Tibial nerve (tissue), 4 donors: Measurements from ENCODE around the gene CUX1. TPM values are rescaled to one million over a fixed set of nuclear protein-coding genes. Genes with fewer than 3 reads are reported as not detected.
A peak's percentile ranks its signal among the peaks of the same experiment; 100 is the strongest.

Experiments
- DNase-seq, 2 donors: peaks; one replicate each; pipeline ENCODE4 v3.0.0-alpha.2; 2019; ENCODE audit warnings: low spot score in 2 of 2
- H3K27ac ChIP-seq, 4 donors: fragments of 200-600 bp; sonication (generic) in 3 of 4; one replicate each; pipeline ENCODE4 v1.5.1; 2017 to 2019; ENCODE audit warnings: mild to moderate bottlenecking in 1 of 4
- H3K27me3 ChIP-seq, 2 donors: fragments of 200-600 bp; sonication (generic) in 1 of 2; one replicate each; pipeline versions ENCODE4 v1.5.1 to v1.6.0; 2017 to 2019
- H3K36me3 ChIP-seq, 3 donors: fragments of 200-600 bp; sonication (generic); one replicate each; pipeline ENCODE4 v1.5.1; 2018 to 2019
- H3K4me1 ChIP-seq, 4 donors: fragments of 200-600 bp; sonication (generic) in 3 of 4; one replicate each; pipeline ENCODE4 v1.5.1; 2017 to 2019
- H3K4me3 ChIP-seq, 4 donors: fragments of 200-600 bp; sonication (generic) in 3 of 4; one replicate each; pipeline ENCODE4 v1.5.1; 2017 to 2019; ENCODE audit warnings: mild to moderate bottlenecking in 1 of 4, moderate library complexity in 1 of 4
- H3K9me3 ChIP-seq, 4 donors: fragments of 200-600 bp; sonication (generic) in 3 of 4; one replicate each; pipeline ENCODE4 v1.5.1; 2017 to 2019
- EP300 ChIP-seq, 2 donors: sonication (generic); formaldehyde crosslinking; IDR thresholded peaks; one replicate each; pipeline ENCODE4 v1.6.1; 2017; ENCODE audit warnings: antibody characterized with exemption in 2 of 2, mild to moderate bottlenecking in 1 of 2
- POLR2A ChIP-seq, 2 donors: fragments of 450-650 bp; IDR thresholded peaks; one replicate each; pipeline ENCODE4 v1.6.1; 2017; ENCODE audit warnings: antibody characterized with exemption in 2 of 2, mild to moderate bottlenecking in 2 of 2, moderate library complexity in 2 of 2
- WGBS, 2 donors: methylation state at CpG; one replicate each; pipeline ENCODE4 v1.1.5; 2018; 5-methylcytosine and 5-hydroxymethylcytosine counted together
- total RNA-seq, 4 donors: library from RNA; depleted of rRNA; stranded (reverse); fragments of >200 nt; gene quantifications; one replicate each; pipeline ENCODE4 v1.1.0, GENCODE V29; 2016
- TF ChIP-seq, protein P1 (sequence below), 5 experiments: fragments of 200-600 bp in 3 of 5; fragments of 450-650 bp in 2 of 5; sonication (generic) in 3 of 5; IDR thresholded peaks; one replicate each; pipeline ENCODE4 v1.5.1; 2016 to 2019; ENCODE audit warnings: antibody characterized with exemption in 5 of 5, mild to moderate bottlenecking in 3 of 5, moderate library complexity in 2 of 5

Gene CUX1
- total RNA-seq, 4 donors from 2014 or later: 74.5 to 104 (median 84.3) TPM

DNA sequence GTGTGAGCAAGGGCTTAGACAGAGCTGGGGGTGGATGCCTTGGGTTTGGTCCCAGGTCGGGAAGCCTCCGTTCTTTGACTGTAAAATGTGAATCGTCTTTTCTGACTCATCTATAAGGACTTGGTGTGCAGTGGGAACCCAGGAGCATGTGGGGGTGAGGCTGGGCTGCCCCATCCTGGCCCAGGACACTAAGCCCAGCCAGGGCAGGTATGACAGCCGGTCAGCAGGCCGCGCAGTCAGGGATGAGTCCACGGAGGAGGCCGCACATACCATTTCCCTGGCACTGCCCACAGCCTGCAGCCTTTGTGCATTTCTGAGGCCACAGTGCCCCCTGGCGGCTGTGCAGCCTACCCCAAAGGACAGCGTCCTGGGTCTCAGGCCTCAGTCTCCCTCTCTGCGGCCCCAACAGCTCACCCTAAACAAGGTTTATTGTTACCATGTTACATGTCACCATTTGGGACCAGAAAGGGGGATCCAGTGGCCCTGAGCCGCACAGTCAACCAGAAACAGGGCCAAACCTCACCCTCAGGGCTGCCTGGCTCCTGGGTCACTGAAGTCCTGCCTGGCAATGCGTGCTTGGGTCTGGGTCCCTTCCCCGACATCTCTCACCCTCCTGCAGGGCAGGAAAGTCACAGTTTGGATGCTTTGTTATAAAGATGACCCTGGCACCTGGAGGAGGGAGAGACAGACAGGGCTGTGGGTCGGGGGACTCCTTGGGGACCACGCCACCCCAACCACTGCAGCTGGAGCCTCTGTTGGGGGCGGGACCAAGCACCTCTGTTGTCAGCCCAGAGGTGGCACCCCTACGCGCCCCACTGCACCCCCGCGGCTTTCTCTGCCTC is 454.9 kb downstream of the CUX1 start:
- no peaks in the 10 kb centered on the region for H3K9me3 ChIP-seq
- 43 to 48% methylated on average over 20 to 21 of the region's 21 CpGs for WGBS, 2 donors
- TF ChIP-seq, protein P1, sequence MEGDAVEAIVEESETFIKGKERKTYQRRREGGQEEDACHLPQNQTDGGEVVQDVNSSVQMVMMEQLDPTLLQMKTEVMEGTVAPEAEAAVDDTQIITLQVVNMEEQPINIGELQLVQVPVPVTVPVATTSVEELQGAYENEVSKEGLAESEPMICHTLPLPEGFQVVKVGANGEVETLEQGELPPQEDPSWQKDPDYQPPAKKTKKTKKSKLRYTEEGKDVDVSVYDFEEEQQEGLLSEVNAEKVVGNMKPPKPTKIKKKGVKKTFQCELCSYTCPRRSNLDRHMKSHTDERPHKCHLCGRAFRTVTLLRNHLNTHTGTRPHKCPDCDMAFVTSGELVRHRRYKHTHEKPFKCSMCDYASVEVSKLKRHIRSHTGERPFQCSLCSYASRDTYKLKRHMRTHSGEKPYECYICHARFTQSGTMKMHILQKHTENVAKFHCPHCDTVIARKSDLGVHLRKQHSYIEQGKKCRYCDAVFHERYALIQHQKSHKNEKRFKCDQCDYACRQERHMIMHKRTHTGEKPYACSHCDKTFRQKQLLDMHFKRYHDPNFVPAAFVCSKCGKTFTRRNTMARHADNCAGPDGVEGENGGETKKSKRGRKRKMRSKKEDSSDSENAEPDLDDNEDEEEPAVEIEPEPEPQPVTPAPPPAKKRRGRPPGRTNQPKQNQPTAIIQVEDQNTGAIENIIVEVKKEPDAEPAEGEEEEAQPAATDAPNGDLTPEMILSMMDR (IDR thresholded peaks at IDR 0.05): peak; percentile 78 to 95 (median 89)
- TF ChIP-seq POLR2A (IDR thresholded peaks at IDR 0.05) (no peak), EP300 (IDR thresholded peaks at IDR 0.05) (no peak)
- peaks cover 0 to 21% (median 0%) of the 10 kb centered on the region in 3 donors for H3K36me3 ChIP-seq
- H3K27me3 ChIP-seq: no peaks in the 10 kb centered on the region
- peaks cover 0 to 7% (median 2%) of the 10 kb centered on the region in 4 donors for H3K4me1 ChIP-seq
- no peak overlapping the region for H3K4me3 ChIP-seq
- peak; percentile 67 to 84 for DNase-seq
- no peak overlapping the region for H3K27ac ChIP-seq

DNA sequence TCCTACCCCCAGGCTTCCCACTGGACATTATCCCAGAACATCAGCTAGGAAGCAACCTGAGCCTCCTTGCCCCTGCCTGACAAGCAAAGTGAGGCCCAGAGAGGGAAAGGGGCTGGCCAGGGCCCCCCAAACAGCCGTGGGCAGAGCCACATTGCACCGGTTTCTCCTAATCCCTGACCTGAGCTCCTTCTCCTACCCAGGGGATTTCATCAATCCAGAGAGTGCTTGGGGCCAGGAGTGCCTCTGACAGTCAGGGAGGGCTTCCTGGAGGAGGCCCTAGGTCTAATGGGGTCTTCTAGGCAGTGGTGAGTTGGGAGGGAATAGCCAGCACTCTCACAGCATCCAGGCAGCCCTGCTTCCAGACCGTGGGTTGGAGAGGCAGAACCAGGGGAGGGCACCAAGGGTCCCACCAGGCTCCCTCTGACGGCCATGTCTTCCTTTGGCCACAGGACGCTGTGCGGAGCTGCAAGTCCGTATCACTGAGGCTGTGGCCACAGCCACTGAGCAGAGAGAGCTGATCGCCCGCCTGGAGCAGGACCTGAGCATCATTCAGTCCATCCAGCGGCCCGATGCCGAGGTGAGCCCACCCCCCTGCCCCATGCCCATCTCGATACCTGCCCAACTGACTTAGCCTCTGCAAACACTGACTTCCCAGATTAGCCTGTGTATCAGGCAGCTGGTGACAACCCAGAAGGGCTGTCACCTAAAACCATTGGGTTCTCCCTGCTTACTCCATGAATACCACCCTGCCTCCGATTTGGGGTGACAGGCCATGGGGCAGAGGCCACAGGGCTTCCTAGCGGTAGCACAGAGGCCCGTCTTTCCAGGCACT is 455.7 kb downstream of the CUX1 start:
- DNase-seq: no peak
- Histone ChIP-seq H3K27ac (no peak overlapping the region), H3K9me3 (no peaks in the 10 kb centered on the region), H3K36me3 (peaks cover 0 to 24% (median 0%) of the 10 kb centered on the region in 3 donors), H3K4me1 (peaks cover 0 to 7% (median 2%) of the 10 kb centered on the region in 4 donors), H3K4me3 (no peak overlapping the region), H3K27me3 (no peaks in the 10 kb centered on the region)
- 78 to 90% methylated on average over 14 to 16 of the region's 16 CpGs for WGBS, 2 donors
- TF ChIP-seq, protein P1 (IDR thresholded peaks at IDR 0.05): no peak
- TF ChIP-seq POLR2A (IDR thresholded peaks at IDR 0.05): no peak
- no peak for TF ChIP-seq EP300 (IDR thresholded peaks at IDR 0.05)

DNA sequence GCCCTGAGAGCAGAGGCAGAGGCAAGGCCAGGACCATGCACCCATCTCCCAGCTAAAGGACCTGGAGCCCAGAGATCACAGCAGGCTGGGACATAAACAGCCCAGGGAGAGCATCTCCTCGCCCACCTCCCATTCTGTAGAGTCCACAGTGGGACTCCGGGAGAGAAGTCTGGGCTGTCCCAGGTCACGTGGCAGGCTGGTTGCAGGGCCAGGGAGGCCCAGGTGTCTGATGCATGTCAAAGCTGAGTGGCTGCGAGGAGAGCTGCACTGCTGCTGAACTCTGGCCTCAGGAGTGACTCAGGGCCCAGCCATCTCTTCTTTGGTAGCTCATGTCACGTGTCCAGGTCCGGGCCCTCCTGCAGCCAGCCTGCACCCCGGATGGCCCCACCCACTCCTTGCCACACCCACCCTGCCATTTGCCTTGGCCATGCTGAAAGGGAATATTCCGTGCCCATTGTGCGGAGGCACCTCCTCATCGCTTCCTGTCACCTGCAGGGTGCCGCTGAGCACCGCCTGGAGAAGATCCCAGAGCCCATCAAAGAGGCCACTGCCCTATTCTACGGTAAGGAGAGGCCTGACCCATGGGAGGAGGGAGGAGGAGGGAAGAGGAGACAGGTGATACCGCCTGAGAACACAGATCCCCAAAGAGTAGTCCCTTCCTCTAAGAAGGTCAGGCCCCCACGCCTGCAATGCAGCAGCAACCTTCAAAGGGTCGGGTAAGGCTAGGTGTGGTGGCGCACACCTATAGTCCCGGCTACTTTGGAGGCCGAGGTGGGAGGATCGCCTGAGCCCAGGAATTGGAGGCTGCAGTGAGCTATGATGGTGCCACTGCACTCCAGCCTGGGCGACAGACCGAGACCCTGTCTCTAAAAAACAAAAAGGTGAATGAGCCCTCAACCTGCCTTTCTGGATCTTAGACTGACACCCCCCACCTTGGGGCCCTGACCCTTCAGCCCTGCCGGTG is 456.6 kb downstream of the CUX1 start:
- TF ChIP-seq EP300 (IDR thresholded peaks at IDR 0.05) (no peak), POLR2A (IDR thresholded peaks at IDR 0.05) (no peak)
- no peak for DNase-seq
- 71 to 86% methylated on average over 22 to 23 of the region's 23 CpGs for WGBS, 2 donors
- Histone ChIP-seq H3K9me3 (no peaks in the 10 kb centered on the region), H3K27me3 (no peaks in the 10 kb centered on the region), H3K36me3 (peaks cover 0 to 24% (median 0%) of the 10 kb centered on the region in 3 donors), H3K4me1 (peaks cover 0 to 7% (median 2%) of the 10 kb centered on the region in 4 donors), H3K27ac (no peak overlapping the region), H3K4me3 (no peak overlapping the region)

DNA sequence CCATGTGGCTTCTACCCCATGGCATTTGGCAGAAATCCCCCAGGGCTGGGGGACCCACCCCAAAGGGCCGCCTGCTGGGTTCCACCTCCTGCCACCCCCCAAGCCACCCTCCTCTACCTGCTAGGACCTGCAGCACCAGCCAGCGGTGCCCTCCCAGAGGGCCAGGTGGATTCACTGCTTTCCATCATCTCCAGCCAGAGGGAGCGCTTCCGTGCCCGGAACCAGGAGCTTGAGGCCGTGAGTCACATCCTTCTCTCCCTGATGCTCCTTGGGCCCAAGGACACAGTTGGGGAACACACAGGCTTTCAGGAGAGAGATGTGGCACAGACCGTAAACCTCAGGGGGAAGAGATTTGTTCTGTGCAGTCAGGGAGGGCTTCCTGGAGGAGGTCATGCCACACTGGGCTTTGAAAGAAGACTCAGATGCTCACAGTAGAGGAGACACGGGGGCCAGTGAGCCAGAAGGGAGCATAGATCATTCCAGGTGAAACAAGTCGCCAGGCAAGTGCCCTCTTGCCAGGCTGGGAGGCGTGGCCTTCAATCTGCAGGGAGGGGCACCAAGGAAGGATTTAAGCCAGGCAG is 457.8 kb downstream of the CUX1 start:
- Histone ChIP-seq H3K4me3 (no peak overlapping the region), H3K36me3 (peaks cover 0 to 24% (median 0%) of the 10 kb centered on the region in 3 donors), H3K27ac (no peak overlapping the region), H3K27me3 (no peaks in the 10 kb centered on the region), H3K9me3 (no peaks in the 10 kb centered on the region), H3K4me1 (peaks cover 0 to 14% (median 4%) of the 10 kb centered on the region in 4 donors)
- no peak for TF ChIP-seq POLR2A (IDR thresholded peaks at IDR 0.05)
- no peak for DNase-seq
- 88 to 98% methylated on average over 10 of the region's 10 CpGs for WGBS, 2 donors

DNA sequence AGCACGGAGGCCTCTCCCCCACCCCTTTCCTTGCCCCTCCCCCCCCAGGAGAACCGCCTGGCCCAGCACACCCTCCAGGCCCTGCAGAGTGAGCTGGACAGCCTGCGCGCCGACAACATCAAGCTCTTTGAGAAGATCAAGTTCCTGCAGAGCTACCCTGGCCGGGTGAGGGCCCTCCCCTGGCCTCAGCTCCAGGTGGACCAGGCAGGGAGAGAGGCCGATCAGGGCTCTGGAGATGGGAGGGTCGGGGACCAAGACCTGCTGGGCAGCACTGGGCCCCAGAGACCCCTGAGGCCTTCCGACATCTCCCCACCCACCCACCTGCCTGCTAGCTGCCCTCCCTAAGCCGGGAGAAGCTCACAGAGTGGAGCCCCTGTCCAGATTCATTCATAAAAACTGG is 460.5 kb downstream of the CUX1 start:
- 84 to 86% methylated on average over 8 to 10 of the region's 10 CpGs for WGBS, 2 donors
- peaks cover 0 to 29% (median 0%) of the 10 kb centered on the region in 3 donors for H3K36me3 ChIP-seq
- DNase-seq: no peak
- TF ChIP-seq, protein P1 (IDR thresholded peaks at IDR 0.05): no peak
- no peak for TF ChIP-seq EP300 (IDR thresholded peaks at IDR 0.05)
- TF ChIP-seq POLR2A (IDR thresholded peaks at IDR 0.05): no peak
- peaks cover 0 to 7% (median 2%) of the 10 kb centered on the region in 4 donors for H3K4me1 ChIP-seq
- H3K27ac ChIP-seq: no peak overlapping the region
- no peaks in the 10 kb centered on the region for H3K9me3 ChIP-seq
- H3K27me3 ChIP-seq: no peaks in the 10 kb centered on the region
- H3K4me3 ChIP-seq: no peak overlapping the region
